Endothelial cell of umbilical vein (primary cell): ENCODE data around the gene MDGA2. TPM values are rescaled to one million over a fixed set of nuclear protein-coding genes. Genes with fewer than 3 reads are reported as not detected.
"Not testable (repeated sequence)": the region's sequence is repeated elsewhere in the genome, so short reads cannot be mapped to it uniquely, and the experiment has no call there.

Experiments used
- BruUV-seq: library from RNA; stranded (reverse); fragments of 400-500 nt; replicated peaks from 2 replicates; lab custom pipeline; 2021; lab: Mats Ljungman, UMichigan
- CTCF ChIA-PET: fragments of 300-600, 350-600 bp; sonication (Branson Sonifier 250); formaldehyde crosslinking; loops from one replicate; lab custom pipeline; 2021; ENCODE audit warnings: antibody characterized with exemption, inconsistent platforms; lab: Charles Lee
- POLR2A ChIA-PET: fragments of 300-600, 350-600 bp; sonication (Branson Sonifier 250); formaldehyde crosslinking; loops from one replicate; lab custom pipeline; 2021; ENCODE audit warnings: antibody characterized with exemption, inconsistent platforms; lab: Charles Lee
- DNase-seq: peaks from one replicate; pipeline ENCODE4 v3.0.0-alpha.2; 2011; ENCODE audit warnings: low read depth, low spot score
- FAIRE-seq: peaks from 2 replicates; lab custom pipeline; 2011; peaks lifted over from hg19 to GRCh38; lab: Jason Lieb, UNC
- H2AFZ ChIP-seq: 2 replicates; pipeline ENCODE4 v1.6.0; 2012; ENCODE audit warnings: low read depth, low read length, control low read depth, inconsistent platforms
- H3K27ac ChIP-seq: 2 replicates; pipeline ENCODE4 v1.5.1; 2011; ENCODE audit warnings: low read depth, mild to moderate bottlenecking, control low read depth, low read length, moderate library complexity; ENCODE audit not compliant: insufficient read depth
- H3K27me3 ChIP-seq, 2 experiments: 2 replicates each; pipeline versions ENCODE4 v1.6.0 to v1.6.1; 2011; ENCODE audit warnings: low read length in 2 of 2, mixed read lengths in 1 of 2; ENCODE audit not compliant: control insufficient read depth in 2 of 2, insufficient read depth in 2 of 2
- H3K36me3 ChIP-seq, 2 experiments: 2 replicates in 1 of 2; 3 replicates in 1 of 2; pipeline ENCODE4 v1.5.1; 2011; ENCODE audit warnings: low read length in 2 of 2, mild to moderate bottlenecking in 1 of 2, moderate library complexity in 1 of 2; ENCODE audit not compliant: control insufficient read depth in 2 of 2, insufficient read depth in 2 of 2; ENCODE audit errors: extremely low read depth in 1 of 2
- H3K4me1 ChIP-seq: 3 replicates; pipeline ENCODE4 v1.5.1; 2011; ENCODE audit warnings: mild to moderate bottlenecking, low read length; ENCODE audit not compliant: control insufficient read depth, insufficient read depth; ENCODE audit errors: extremely low read depth
- H3K4me2 ChIP-seq: 2 replicates; pipeline ENCODE4 v1.6.1; 2011; ENCODE audit warnings: low read length, control low read depth, mixed read lengths; ENCODE audit not compliant: insufficient read depth
- H3K4me3 ChIP-seq, 3 experiments: fragments of 200-600 bp in 1 of 3; sonication (generic), shearing (Covaris generic) in 1 of 3; replicated peaks in 1 of 3; 2 replicates each; pipeline ENCODE4 v1.5.1; 2011 to 2016; ENCODE audit warnings: control low read depth in 3 of 3, low read length in 3 of 3, mild to moderate bottlenecking in 2 of 3, inconsistent platforms in 1 of 3, low read depth in 1 of 3, moderate library complexity in 1 of 3; ENCODE audit not compliant: insufficient read depth in 1 of 3
- H3K79me2 ChIP-seq: 2 replicates; pipeline ENCODE4 v1.6.0; 2012; ENCODE audit warnings: low read length, inconsistent platforms; ENCODE audit not compliant: control insufficient read depth, insufficient read depth
- H3K9ac ChIP-seq: replicated peaks from 2 replicates; pipeline ENCODE3; 2011; ENCODE audit warnings: low read length, control low read depth; ENCODE audit not compliant: insufficient read depth; ENCODE audit errors: extremely low read depth
- H3K9me1 ChIP-seq: replicated peaks from 3 replicates; pipeline ENCODE4 v1.6.0; 2011; ENCODE audit warnings: mild to moderate bottlenecking, low read length; ENCODE audit not compliant: control insufficient read depth, insufficient read depth; ENCODE audit errors: extremely low read depth
- H3K9me3 ChIP-seq: replicated peaks from 2 replicates; pipeline ENCODE4 v1.5.1; 2012; ENCODE audit warnings: low read length, inconsistent platforms; ENCODE audit not compliant: control insufficient read depth, insufficient read depth
- H4K20me1 ChIP-seq: replicated peaks from 2 replicates; pipeline ENCODE3; 2011; ENCODE audit warnings: mild to moderate bottlenecking, low read length; ENCODE audit not compliant: control insufficient read depth, insufficient read depth; ENCODE audit errors: extremely low read depth
- GATA2 ChIP-seq: IDR thresholded peaks from 2 replicates; pipeline ENCODE4 v1.7.0; 2011; ENCODE audit warnings: low read depth, mild to moderate bottlenecking, moderate library complexity, mixed read lengths, low read length; ENCODE audit not compliant: insufficient read length, insufficient read depth
- JUN ChIP-seq: IDR thresholded peaks from 2 replicates; pipeline ENCODE4 v1.6.1; 2011; ENCODE audit warnings: borderline replicate concordance, low read depth; ENCODE audit not compliant: insufficient read length, insufficient read depth
- POLR2AphosphoS5 ChIP-seq: IDR thresholded peaks from 2 replicates; pipeline ENCODE4 v1.6.1; 2012; ENCODE audit warnings: low read depth, mild to moderate bottlenecking, control low read depth, low read length, moderate library complexity; ENCODE audit not compliant: insufficient read depth
- dilution Hi-C: fragments of 300-500 bp; cut with MboI; formaldehyde crosslinking; loops from one replicate; pipeline ENCODE4 v1.15.0; 2019; ENCODE audit warnings: low sequenced_read_pairs; ENCODE audit not compliant: extremely low pct_ligation_motif_present
- intact Hi-C: fragments of 100-400 bp; cut with micrococcal nuclease; formaldehyde crosslinking; loops from one replicate; pipeline ENCODE4 v1.10.0; 2022
- polyA plus RNA-seq, 4 experiments: library from polyadenylated mRNA; depleted of rRNA in 3 of 4; stranded (reverse) in 3 of 4; unstranded in 1 of 4; fragments of >200 nt; gene quantifications; 2 replicates each; pipeline versions ENCODE4 v1.2.1 to v1.2.3, GENCODE V29; 2011 to 2012; ENCODE audit warnings: missing spikeins in 1 of 4
- total RNA-seq: library from RNA; stranded (reverse); gene quantifications from 2 replicates; pipeline ENCODE4 v1.2.3, GENCODE V29; 2021
- TF ChIP-seq, protein P1 (sequence below), 2 donors: IDR thresholded peaks; 1 replicate in 1 of 2; 2 replicates in 1 of 2; pipeline ENCODE4 v1.5.1; 2011; ENCODE audit warnings: low read length in 2 of 2, mild to moderate bottlenecking in 2 of 2, moderate library complexity in 2 of 2, control low read depth in 1 of 2, inconsistent platforms in 1 of 2, low read depth in 1 of 2; ENCODE audit not compliant: insufficient read depth in 1 of 2; ENCODE audit errors: extremely low read depth in 1 of 2

The MDGA2 gene
- total and polyA plus RNA-seq, 2 donors (not counting 3 experiments of a cell fraction or from before 2014, with no cell fraction given): not detected

DNA sequence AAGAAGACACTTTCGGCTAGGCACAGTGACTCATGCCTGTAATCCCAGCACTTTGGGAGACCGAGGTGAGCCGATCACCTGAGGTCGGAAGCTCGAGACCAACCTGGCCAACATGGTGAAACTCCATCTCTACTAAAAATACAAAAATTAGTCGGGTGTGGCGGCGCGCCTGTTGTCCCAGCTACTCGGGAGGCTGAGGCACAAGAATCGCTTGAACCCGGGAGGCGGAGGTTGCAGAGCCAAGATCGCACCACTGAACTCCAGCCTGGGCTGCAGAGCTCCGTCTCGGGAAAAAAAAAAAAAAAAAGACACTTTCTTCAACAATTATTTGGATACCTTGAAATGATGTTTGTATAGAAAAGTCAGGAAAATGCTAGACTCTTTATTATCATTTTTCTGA lies 393.6 kb downstream of the MDGA2 start:
- H2AFZ ChIP-seq, dilution Hi-C loops, CTCF ChIA-PET, H3K9ac ChIP-seq, BruUV-seq, intact Hi-C loops, H3K27me3 ChIP-seq, H3K27ac ChIP-seq, H4K20me1 ChIP-seq, POLR2A ChIA-PET, H3K79me2 ChIP-seq, H3K4me3 ChIP-seq, H3K9me1 ChIP-seq, H3K4me2 ChIP-seq, H3K9me3 ChIP-seq, H3K4me1 ChIP-seq, H3K36me3 ChIP-seq, FAIRE-seq, DNase-seq: not testable (repeated sequence)

DNA sequence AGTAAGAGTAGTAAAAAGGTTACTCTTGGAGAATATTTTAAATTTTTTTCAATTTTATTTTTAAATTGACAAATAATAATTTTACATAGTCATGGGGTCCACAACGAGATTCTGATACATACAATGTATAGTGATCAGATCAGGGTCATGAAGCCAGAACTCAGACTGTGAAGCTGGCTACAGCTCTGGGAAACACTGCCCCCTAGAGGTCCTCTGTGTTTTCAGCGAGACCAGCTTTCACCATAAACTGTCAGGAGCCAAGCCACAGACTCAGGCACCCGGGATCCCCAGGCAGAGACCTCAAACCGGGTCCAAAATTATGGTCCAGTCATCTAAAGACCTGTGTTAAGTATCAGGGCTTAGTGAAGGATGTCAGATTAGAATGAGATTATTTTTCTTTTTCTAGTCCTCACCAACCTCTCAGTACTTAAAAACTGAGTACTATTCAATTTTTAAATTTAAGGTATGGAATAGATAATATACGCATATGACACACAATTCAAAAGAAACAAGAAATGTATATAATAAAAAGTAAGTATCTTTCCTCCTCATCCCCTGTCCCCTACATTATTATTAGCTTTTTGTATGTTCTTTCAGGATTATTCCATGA lies 397.1 kb downstream of the MDGA2 start:
- H3K4me3 ChIP-seq: no peak overlapping the region
- peak; percentile 64 for DNase-seq
- no peaks in the 10 kb centered on the region for H4K20me1 ChIP-seq
- H3K79me2 ChIP-seq: no peaks in the 10 kb centered on the region
- H2AFZ ChIP-seq: no peak overlapping the region
- no peaks in the 10 kb centered on the region for H3K9me1 ChIP-seq
- dilution Hi-C loops (no loop called here), intact Hi-C loops (loop anchor here (1.0 to 5.0 kb wide), 5 partner anchors 86 to 1026 kb away; no protein-coding TSS in a partner anchor)
- ChIA-PET CTCF (interaction anchor here (0.6 to 3.0 kb wide), 56 partner anchors 9 to 788 kb away, joined by 3 to 59 read pairs (median 4); no protein-coding TSS in a partner anchor), POLR2A (no interaction called here)
- no peak for TF ChIP-seq POLR2AphosphoS5
- no peak for TF ChIP-seq JUN
- TF ChIP-seq, protein P1, sequence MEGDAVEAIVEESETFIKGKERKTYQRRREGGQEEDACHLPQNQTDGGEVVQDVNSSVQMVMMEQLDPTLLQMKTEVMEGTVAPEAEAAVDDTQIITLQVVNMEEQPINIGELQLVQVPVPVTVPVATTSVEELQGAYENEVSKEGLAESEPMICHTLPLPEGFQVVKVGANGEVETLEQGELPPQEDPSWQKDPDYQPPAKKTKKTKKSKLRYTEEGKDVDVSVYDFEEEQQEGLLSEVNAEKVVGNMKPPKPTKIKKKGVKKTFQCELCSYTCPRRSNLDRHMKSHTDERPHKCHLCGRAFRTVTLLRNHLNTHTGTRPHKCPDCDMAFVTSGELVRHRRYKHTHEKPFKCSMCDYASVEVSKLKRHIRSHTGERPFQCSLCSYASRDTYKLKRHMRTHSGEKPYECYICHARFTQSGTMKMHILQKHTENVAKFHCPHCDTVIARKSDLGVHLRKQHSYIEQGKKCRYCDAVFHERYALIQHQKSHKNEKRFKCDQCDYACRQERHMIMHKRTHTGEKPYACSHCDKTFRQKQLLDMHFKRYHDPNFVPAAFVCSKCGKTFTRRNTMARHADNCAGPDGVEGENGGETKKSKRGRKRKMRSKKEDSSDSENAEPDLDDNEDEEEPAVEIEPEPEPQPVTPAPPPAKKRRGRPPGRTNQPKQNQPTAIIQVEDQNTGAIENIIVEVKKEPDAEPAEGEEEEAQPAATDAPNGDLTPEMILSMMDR (IDR thresholded peaks at IDR 0.05; ENCODE audit: extremely low read depth in 1 of 2, insufficient read depth in 1 of 2, low read depth in 1 of 2, low read length in 2 of 2): peak; percentile 78 to 85
- no peak for TF ChIP-seq GATA2
- H3K4me1 ChIP-seq: no peaks in the 10 kb centered on the region
- peak; percentile 87 for FAIRE-seq
- H3K4me2 ChIP-seq: no peak overlapping the region
- no peaks in the 10 kb centered on the region for H3K36me3 ChIP-seq
- no peak overlapping the region for H3K27ac ChIP-seq
- no TSS peak for BruUV-seq
- no peaks in the 10 kb centered on the region for H3K27me3 ChIP-seq
- H3K9ac ChIP-seq: no peak overlapping the region
- H3K9me3 ChIP-seq: no peaks in the 10 kb centered on the region
